Sigmoid colon (tissue), 7 donors: ENCODE measurements around the gene PFKFB2. TPM values are rescaled to one million over a fixed set of nuclear protein-coding genes. Genes with fewer than 3 reads are reported as not detected.

Source experiments
- DNase-seq: peaks from one replicate; pipeline ENCODE4 v3.0.0-alpha.2; 2019
- H3K27ac ChIP-seq, 4 donors: fragments of 200-600 bp; sonication (generic); one replicate each; pipeline ENCODE4 v1.5.1; 2016 to 2019; ENCODE audit warnings: mild to moderate bottlenecking in 1 of 4
- H3K27me3 ChIP-seq, 3 donors: fragments of 200-600 bp; sonication (generic); one replicate each; pipeline ENCODE4 v1.5.1; 2019; ENCODE audit warnings: mild to moderate bottlenecking in 1 of 3
- H3K36me3 ChIP-seq, 4 donors: fragments of 200-600 bp; sonication (generic); one replicate each; pipeline ENCODE4 v1.5.1; 2016 to 2019
- H3K4me1 ChIP-seq, 4 donors: fragments of 200-600 bp; sonication (generic); one replicate each; pipeline ENCODE4 v1.5.1; 2017 to 2019
- H3K4me3 ChIP-seq, 4 donors: fragments of 200-600 bp; sonication (generic); one replicate each; pipeline ENCODE4 v1.5.1; 2017 to 2019; ENCODE audit warnings: mild to moderate bottlenecking in 2 of 4, moderate library complexity in 1 of 4
- H3K9me3 ChIP-seq, 4 donors: fragments of 200-600 bp in 3 of 4; sonication (generic) in 3 of 4; one replicate each; pipeline versions ENCODE4 v1.5.1 to v1.6.1; 2013 to 2019
- EP300 ChIP-seq, 4 donors: sonication (generic); formaldehyde crosslinking; IDR thresholded peaks; one replicate each; pipeline ENCODE4 v1.6.1; 2017; ENCODE audit warnings: antibody characterized with exemption in 4 of 4
- POLR2A ChIP-seq, 2 donors: fragments of 450-650 bp; IDR thresholded peaks; one replicate each; pipeline ENCODE4 v1.6.1; 2016; ENCODE audit warnings: antibody characterized with exemption in 2 of 2, mild to moderate bottlenecking in 2 of 2, moderate library complexity in 2 of 2
- POLR2AphosphoS5 ChIP-seq, 4 donors: sonication (generic); formaldehyde crosslinking; IDR thresholded peaks; one replicate each; pipeline ENCODE4 v1.6.1; 2017; ENCODE audit warnings: antibody characterized with exemption in 4 of 4
- WGBS, 2 donors: extraction: QIAGEN DNeasy Blood & Tissue Kit; methylation state at CpG; one replicate each; pipeline ENCODE4 v1.1.7; 2013; 5-methylcytosine and 5-hydroxymethylcytosine counted together
- intact Hi-C: fragments of 100-400 bp; cut with DNase I; formaldehyde crosslinking; loops from one replicate; pipeline ENCODE4 v1.15.1; 2023
- polyA plus RNA-seq, 3 donors: library from polyadenylated mRNA; stranded (reverse); fragments of 200-250 nt; gene quantifications; one replicate each; pipeline ENCODE4 v1.2.3, GENCODE V29; 2013
- total RNA-seq, 4 donors: library from RNA; depleted of rRNA; stranded (reverse); fragments of >200 nt; gene quantifications; one replicate each; pipeline ENCODE4 v1.1.0, GENCODE V29; 2016
- TF ChIP-seq, protein P1 (sequence below), 4 experiments: fragments of 450-650 bp in 3 of 4; fragments of 200-600 bp in 1 of 4; IDR thresholded peaks; one replicate each; pipeline ENCODE4 v1.5.1; 2016 to 2019; ENCODE audit warnings: antibody characterized with exemption in 4 of 4, mild to moderate bottlenecking in 3 of 4, moderate library complexity in 2 of 4
- donor health status: healthy with polysubstance abuse.
- donor health status: Bipolar disorder and iron deficiency.
- donor health status: healthy.

PFKFB2 gene
- total and polyA plus RNA-seq, 7 donors = 5.0 to 24.9 (median 7.8) TPM

DNA sequence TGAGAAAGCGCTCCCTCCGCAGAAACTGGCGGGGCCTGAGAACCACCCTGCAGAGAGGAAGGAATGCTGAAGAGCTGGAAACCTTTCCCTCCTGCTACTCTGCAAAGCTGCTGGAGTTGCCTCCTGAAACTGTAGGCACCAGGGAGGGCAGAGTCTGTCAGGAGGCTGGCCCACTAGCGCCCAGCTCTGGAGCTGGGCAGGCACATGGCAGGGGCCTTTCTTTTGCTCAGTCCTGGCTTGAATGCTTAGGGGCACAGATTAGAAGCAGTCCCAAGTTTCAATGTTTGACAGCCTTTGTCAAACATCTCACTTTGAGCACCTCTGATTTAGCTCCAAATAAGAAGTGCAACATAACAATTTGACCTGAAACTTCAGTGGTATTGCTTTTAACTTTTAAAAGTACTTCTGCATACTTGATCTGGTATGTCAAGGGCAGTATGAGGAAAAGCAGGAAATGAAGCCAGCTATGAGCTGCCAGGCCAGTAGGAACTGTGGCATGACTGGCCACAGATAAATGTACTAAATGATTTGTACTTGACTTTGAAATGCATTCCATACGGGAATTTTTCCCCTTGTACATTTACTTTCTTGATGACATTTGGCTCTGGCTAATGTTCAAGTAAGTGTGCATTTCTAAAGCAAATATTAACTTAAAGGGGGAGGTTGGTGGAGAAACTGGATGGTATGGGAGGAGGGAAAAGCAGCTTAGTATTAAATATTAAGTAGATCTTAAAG is 27.8 kb upstream of the PFKFB2 start:
- intact Hi-C loops = no loop called here
- H3K36me3 ChIP-seq = no peaks in the 10 kb centered on the region
- no peak for TF ChIP-seq POLR2A (IDR thresholded peaks at IDR 0.05)
- TF ChIP-seq, protein P1, sequence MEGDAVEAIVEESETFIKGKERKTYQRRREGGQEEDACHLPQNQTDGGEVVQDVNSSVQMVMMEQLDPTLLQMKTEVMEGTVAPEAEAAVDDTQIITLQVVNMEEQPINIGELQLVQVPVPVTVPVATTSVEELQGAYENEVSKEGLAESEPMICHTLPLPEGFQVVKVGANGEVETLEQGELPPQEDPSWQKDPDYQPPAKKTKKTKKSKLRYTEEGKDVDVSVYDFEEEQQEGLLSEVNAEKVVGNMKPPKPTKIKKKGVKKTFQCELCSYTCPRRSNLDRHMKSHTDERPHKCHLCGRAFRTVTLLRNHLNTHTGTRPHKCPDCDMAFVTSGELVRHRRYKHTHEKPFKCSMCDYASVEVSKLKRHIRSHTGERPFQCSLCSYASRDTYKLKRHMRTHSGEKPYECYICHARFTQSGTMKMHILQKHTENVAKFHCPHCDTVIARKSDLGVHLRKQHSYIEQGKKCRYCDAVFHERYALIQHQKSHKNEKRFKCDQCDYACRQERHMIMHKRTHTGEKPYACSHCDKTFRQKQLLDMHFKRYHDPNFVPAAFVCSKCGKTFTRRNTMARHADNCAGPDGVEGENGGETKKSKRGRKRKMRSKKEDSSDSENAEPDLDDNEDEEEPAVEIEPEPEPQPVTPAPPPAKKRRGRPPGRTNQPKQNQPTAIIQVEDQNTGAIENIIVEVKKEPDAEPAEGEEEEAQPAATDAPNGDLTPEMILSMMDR (IDR thresholded peaks at IDR 0.05) = no peak
- no peak for TF ChIP-seq POLR2AphosphoS5 (IDR thresholded peaks at IDR 0.05)
- no peak for TF ChIP-seq EP300 (IDR thresholded peaks at IDR 0.05)
- peaks cover 0 to 24% (median 21%) of the 10 kb centered on the region in 4 donors for H3K4me1 ChIP-seq
- no peak for DNase-seq
- 64 to 69% methylated on average over 5 of the region's 5 CpGs for WGBS, 2 donors
- H3K4me3 ChIP-seq = no peak overlapping the region
- no peaks in the 10 kb centered on the region for H3K9me3 ChIP-seq
- peak overlapping the region; percentile 42 to 65 (median 54) for H3K27ac ChIP-seq
- H3K27me3 ChIP-seq = no peaks in the 10 kb centered on the region

DNA sequence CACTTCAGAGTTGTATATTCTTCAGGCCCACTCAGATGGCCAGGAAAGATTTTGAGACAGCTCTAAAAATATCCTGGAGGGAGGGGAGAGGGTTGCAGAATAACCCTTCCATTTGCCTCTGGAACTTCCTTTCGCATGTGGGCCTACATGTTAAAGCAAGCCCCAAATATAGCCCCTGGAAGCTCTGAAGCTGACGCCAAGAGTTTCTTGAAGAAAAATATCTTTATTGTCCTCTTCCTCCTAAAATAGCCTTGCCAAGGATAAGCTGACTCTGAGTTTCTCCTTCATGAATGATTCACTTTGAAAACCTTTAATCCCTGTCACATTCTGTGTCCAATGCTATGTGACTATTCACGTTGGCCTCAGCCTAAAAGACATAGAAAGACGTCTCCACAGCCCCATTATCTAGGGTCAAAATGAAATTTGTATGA is 27.0 kb upstream of the PFKFB2 start:
- DNase-seq = no peak
- Histone ChIP-seq H3K27me3 (no peaks in the 10 kb centered on the region), H3K9me3 (no peaks in the 10 kb centered on the region), H3K4me1 (peaks cover 0 to 24% (median 21%) of the 10 kb centered on the region in 4 donors), H3K36me3 (no peaks in the 10 kb centered on the region), H3K27ac (peak overlapping the region; percentile 42 to 65 (median 54)), H3K4me3 (no peak overlapping the region)
- WGBS, 2 donors = 70 to 71% methylated on average over 4 of the region's 4 CpGs
- intact Hi-C loops = no loop called here
- TF ChIP-seq, protein P1 (IDR thresholded peaks at IDR 0.05) = no peak
- no peak for TF ChIP-seq EP300 (IDR thresholded peaks at IDR 0.05)
- TF ChIP-seq POLR2A (IDR thresholded peaks at IDR 0.05) = no peak
- TF ChIP-seq POLR2AphosphoS5 (IDR thresholded peaks at IDR 0.05) = no peak

DNA sequence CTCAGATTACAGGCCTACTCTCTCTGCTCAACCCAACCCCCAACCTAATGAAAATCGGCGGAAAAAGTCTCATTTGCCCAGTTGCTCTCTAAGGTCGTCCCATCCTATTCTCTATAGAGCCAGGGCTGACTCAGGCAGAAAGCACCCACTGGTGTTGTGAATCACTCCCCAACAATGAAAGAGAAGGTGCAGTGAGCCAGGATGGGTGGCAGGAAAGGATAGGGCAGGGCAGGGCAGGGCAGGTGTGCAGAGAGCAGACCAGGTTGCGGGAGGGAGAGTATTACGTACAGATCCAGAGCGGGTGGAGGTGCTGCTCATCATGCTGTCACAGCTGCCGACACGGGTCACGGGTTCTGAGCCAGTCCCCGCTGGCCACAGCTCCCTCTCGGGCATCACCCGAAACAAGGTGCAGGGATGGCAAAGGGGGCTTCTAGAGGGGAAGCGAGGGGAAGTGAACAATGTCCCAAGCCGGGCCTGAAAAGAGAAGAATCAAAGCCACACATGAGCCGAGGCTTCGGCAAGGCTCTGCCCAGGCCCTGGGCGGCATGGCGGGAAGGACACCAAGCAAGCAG is 25.8 kb upstream of the PFKFB2 start:
- H3K27ac ChIP-seq = no peak overlapping the region

DNA sequence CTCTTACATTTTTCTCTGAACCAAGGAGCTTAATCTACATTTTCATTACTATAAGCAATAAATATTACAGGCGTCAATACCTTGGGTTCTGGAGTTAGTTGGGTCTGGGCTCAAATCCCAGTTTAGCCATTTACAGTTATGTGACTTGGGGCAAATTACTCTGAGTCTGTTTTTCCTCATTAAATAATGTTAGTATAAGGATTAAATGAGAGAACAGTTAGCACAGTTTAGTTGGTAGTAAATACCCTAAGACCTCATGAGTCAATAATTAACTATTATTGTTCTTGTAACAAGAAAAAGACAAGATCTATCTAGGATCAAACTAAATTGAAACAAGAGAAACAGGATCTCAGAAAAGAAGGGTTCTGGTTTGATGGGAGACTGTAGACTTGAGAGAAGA is 25.2 kb upstream of the PFKFB2 start:
- TF ChIP-seq, protein P1 (IDR thresholded peaks at IDR 0.05) = no peak
- TF ChIP-seq POLR2AphosphoS5 (IDR thresholded peaks at IDR 0.05) (no peak), POLR2A (IDR thresholded peaks at IDR 0.05) (no peak), EP300 (IDR thresholded peaks at IDR 0.05) (no peak)
- intact Hi-C loops = no loop called here
- Histone ChIP-seq H3K36me3 (no peaks in the 10 kb centered on the region), H3K27me3 (no peaks in the 10 kb centered on the region), H3K9me3 (no peaks in the 10 kb centered on the region), H3K27ac (no peak overlapping the region), H3K4me3 (no peak overlapping the region), H3K4me1 (peaks cover 0 to 24% (median 21%) of the 10 kb centered on the region in 4 donors)
- no peak for DNase-seq
- 14 to 75% methylated on average over 1 of the region's 1 CpG for WGBS, 2 donors

More for the DNA sequence above, 25.8 kb upstream of the PFKFB2 start:
- WGBS, 2 donors = 26 to 78% methylated on average over 18 of the region's 18 CpGs
- TF ChIP-seq EP300 (IDR thresholded peaks at IDR 0.05) = no peak
- TF ChIP-seq POLR2A (IDR thresholded peaks at IDR 0.05) = no peak
- no peak for TF ChIP-seq POLR2AphosphoS5 (IDR thresholded peaks at IDR 0.05)
- TF ChIP-seq, protein P1 (IDR thresholded peaks at IDR 0.05) = no peak
- no peaks in the 10 kb centered on the region for H3K27me3 ChIP-seq
- H3K9me3 ChIP-seq = no peaks in the 10 kb centered on the region
- H3K36me3 ChIP-seq = no peaks in the 10 kb centered on the region
- H3K4me3 ChIP-seq = no peak overlapping the region
- intact Hi-C loops = no loop called here
- DNase-seq = no peak
- peaks cover 0 to 24% (median 21%) of the 10 kb centered on the region in 4 donors for H3K4me1 ChIP-seq
